K562 (cell line): ENCODE measurements around the gene VAC14. TPM values are rescaled to one million over a fixed set of nuclear protein-coding genes. Genes with fewer than 3 reads are reported as not detected.

Experiments used
- ATAC-seq: fragments of 200-7000 bp; cut with Tn5 transposase; 3 replicates; pipeline ENCODE4 v1.9.1; 2020; ENCODE audit warnings: moderate library complexity
- BruUV-seq: library from RNA; stranded (reverse); fragments of 400-500 nt; replicated peaks from 2 replicates; lab custom pipeline; 2021; lab: Mats Ljungman, UMichigan
- CTCF ChIA-PET: fragments of 300-600 bp; formaldehyde crosslinking; extraction: SDS; loops from one replicate; lab custom pipeline; 2021; ENCODE audit warnings: low intra/inter-chr PET ratio; lab: Yijun Ruan, JAX
- POLR2A ChIA-PET: fragments of 300-600, 350-650 bp; sonication (Branson Sonifier 250); formaldehyde crosslinking; extraction: SDS; loops from one replicate; lab custom pipeline; 2021; ENCODE audit warnings: antibody characterized with exemption, inconsistent platforms; lab: Yijun Ruan, JAX
- DNase-seq, 4 experiments: peaks; one replicate each; pipeline versions ENCODE4 v3.0.0 to v3.0.0-alpha.2; 2011 to 2018; ENCODE audit warnings: low spot score in 3 of 4, mixed read lengths in 3 of 4; ENCODE audit errors: extremely low read depth in 1 of 4
- FAIRE-seq: peaks from 2 replicates; lab custom pipeline; 2011; peaks lifted over from hg19 to GRCh38; lab: Jason Lieb, UNC
- H2AFZ ChIP-seq: 2 replicates; pipeline ENCODE4 v1.6.0; 2011; ENCODE audit warnings: low read depth, low read length, control low read depth, inconsistent platforms
- H3K27ac ChIP-seq: fragments of 200-600 bp; 3 replicates; pipeline ENCODE4 v1.8.0; 2011; ENCODE audit warnings: low read depth, mild to moderate bottlenecking, control low read depth, inconsistent platforms, low read length, moderate library complexity, mixed read lengths; ENCODE audit errors: extremely low read depth
- H3K27me3 ChIP-seq, 2 experiments: fragments of 300-600 bp in 1 of 2; 2 replicates in 1 of 2; 3 replicates in 1 of 2; pipeline versions ENCODE4 v1.6.0 to v1.8.0; 2011; ENCODE audit warnings: inconsistent platforms in 2 of 2, low read length in 2 of 2, mild to moderate bottlenecking in 1 of 2, mixed read lengths in 1 of 2, moderate library complexity in 1 of 2; ENCODE audit not compliant: control insufficient read depth in 2 of 2, insufficient read depth in 2 of 2
- H3K36me3 ChIP-seq: fragments of 300-600 bp; 3 replicates; pipeline ENCODE4 v1.8.0; 2011; ENCODE audit warnings: mild to moderate bottlenecking, low read length, inconsistent platforms; ENCODE audit not compliant: control insufficient read depth, insufficient read depth
- H3K4me1 ChIP-seq, 2 experiments: fragments of 200-600 bp in 1 of 2; replicated peaks in 1 of 2; 2 replicates in 1 of 2; 3 replicates in 1 of 2; pipeline versions ENCODE4 v1.5.1 to v1.8.0; 2011; ENCODE audit warnings: inconsistent platforms in 2 of 2, low read length in 2 of 2, mild to moderate bottlenecking in 1 of 2, mixed read lengths in 1 of 2, moderate library complexity in 1 of 2; ENCODE audit not compliant: control insufficient read depth in 2 of 2, insufficient read depth in 2 of 2
- H3K4me2 ChIP-seq: 2 replicates; pipeline ENCODE4 v1.6.1; 2011; ENCODE audit warnings: low read length, control low read depth, inconsistent platforms, mixed read lengths; ENCODE audit not compliant: insufficient read depth
- H3K4me3 ChIP-seq: fragments of 200-600 bp; sonication (generic), shearing (Covaris generic); 2 replicates; pipeline ENCODE4 v1.5.1; 2016; ENCODE audit warnings: control low read depth, inconsistent platforms
- H3K79me2 ChIP-seq: fragments of 200-600 bp; 3 replicates; pipeline ENCODE4 v1.8.0; 2011; ENCODE audit warnings: low read length, inconsistent platforms; ENCODE audit not compliant: control insufficient read depth, insufficient read depth
- H3K9ac ChIP-seq, 2 experiments: 2 replicates each; pipeline versions ENCODE4 v1.6.0 to v1.6.1; 2011; ENCODE audit warnings: low read depth in 2 of 2, low read length in 2 of 2, control low read depth in 1 of 2, inconsistent platforms in 1 of 2, mild to moderate bottlenecking in 1 of 2, mixed read lengths in 1 of 2; ENCODE audit not compliant: insufficient read depth in 1 of 2
- H3K9me1 ChIP-seq: one replicate; pipeline ENCODE4 v1.6.0; 2011; ENCODE audit warnings: inconsistent platforms, mild to moderate bottlenecking, low read length, moderate library complexity; ENCODE audit not compliant: control insufficient read depth, insufficient read depth
- H3K9me3 ChIP-seq: replicated peaks from 2 replicates; pipeline ENCODE4 v1.5.1; 2011; ENCODE audit warnings: low read depth, low read length, inconsistent platforms; ENCODE audit not compliant: control insufficient read depth, insufficient read depth
- H4K20me1 ChIP-seq: replicated peaks from 2 replicates; pipeline ENCODE4 v1.6.1; 2011; ENCODE audit warnings: low read length, inconsistent platforms, mixed read lengths; ENCODE audit not compliant: control insufficient read depth, insufficient read depth
- BRCA1 ChIP-seq, 2 experiments: fragments of 450-650 bp in 1 of 2; sonication (generic) in 1 of 2; formaldehyde crosslinking in 1 of 2; IDR thresholded peaks; 2 replicates each; pipeline versions ENCODE4 v1.5.0 to v1.6.1; 2017 to 2020; ENCODE audit warnings: mild to moderate bottlenecking in 1 of 2, missing genetic modification reagents in 1 of 2
- DPF2 ChIP-seq: fragments of 450-650 bp; IDR thresholded peaks from 2 replicates; pipeline ENCODE4 v1.6.1; 2016
- PRMT5 ChIP-seq: sonication (generic); formaldehyde crosslinking; IDR thresholded peaks from 2 replicates; pipeline ENCODE4 v1.5.0; 2020; ENCODE audit warnings: missing genetic modification reagents
- RFX1 ChIP-seq: fragments of 450-650 bp; IDR thresholded peaks from 2 replicates; pipeline ENCODE4 v1.6.1; 2016; ENCODE audit warnings: mild to moderate bottlenecking, moderate library complexity
- ZNF766 ChIP-seq: fragments of 200-800 bp; sonication (Bioruptor generic); conservative IDR thresholded peaks from 2 replicates; pipeline ENCODE4 v1.6.1; 2016; ENCODE audit warnings: missing genetic modification characterization, missing compliant biosample characterization
- WGBS: fragments of 100-300 bp; shearing (Covaris generic); methylation state at CpG from one replicate; pipeline ENCODE4 v1.1.6; 2016; ENCODE audit warnings: low coverage, mixed read lengths; ENCODE audit not compliant: insufficient coverage; ENCODE audit errors: missing lambda C conversion rate; 5-methylcytosine and 5-hydroxymethylcytosine counted together
- in situ Hi-C: fragments of 300-500 bp; cut with MboI; formaldehyde crosslinking; loops from 4 replicates; pipeline ENCODE4 v1.15.0; 2018; ENCODE audit warnings: inconsistent platforms, mixed read lengths
- intact Hi-C: fragments of 100-400 bp; cut with micrococcal nuclease; formaldehyde crosslinking; loops from 2 replicates; pipeline ENCODE4 v1.14.2; 2022
- polyA plus RNA-seq, 8 experiments: library from polyadenylated mRNA; depleted of rRNA in 4 of 8; stranded (reverse) in 5 of 8; unstranded in 3 of 8; fragments of >200 nt; fragmentation: Nextera tagmentation in 2 of 8; fragmentation: Illumina TruSeq in 1 of 8; extraction: Ambion mirVana in 2 of 8; extraction: Trizol in 1 of 8; gene quantifications; 2 replicates each; pipeline versions ENCODE4 v1.2.1 to v1.2.3, GENCODE V29; 2011 to 2014; ENCODE audit warnings: inconsistent platforms in 1 of 8, missing spikeins in 1 of 8
- total RNA-seq, 7 experiments: library from RNA; depleted of rRNA in 6 of 7; stranded (reverse); fragments of >200 nt in 6 of 7; fragmentation: Illumina TruSeq in 2 of 7; extraction: Trizol in 2 of 7; gene quantifications; 2 replicates each; pipeline versions ENCODE4 v1.2.1 to v1.2.3, GENCODE V29; 2011 to 2021; ENCODE audit warnings: low replicate concordance in 1 of 7
- TF ChIP-seq, protein P1 (sequence below): fragments of 200-800 bp; sonication (Bioruptor generic); IDR thresholded peaks from 2 replicates; pipeline ENCODE4 v1.6.1; 2017; ENCODE audit warnings: missing genetic modification characterization, missing compliant biosample characterization

VAC14 gene
- total and polyA plus RNA-seq, 9 of the 15 experiments (the other 6 are each of a cell fraction or from before 2014, with no cell fraction given) = 1.3 to 41.6 (median 26.6) TPM

DNA sequence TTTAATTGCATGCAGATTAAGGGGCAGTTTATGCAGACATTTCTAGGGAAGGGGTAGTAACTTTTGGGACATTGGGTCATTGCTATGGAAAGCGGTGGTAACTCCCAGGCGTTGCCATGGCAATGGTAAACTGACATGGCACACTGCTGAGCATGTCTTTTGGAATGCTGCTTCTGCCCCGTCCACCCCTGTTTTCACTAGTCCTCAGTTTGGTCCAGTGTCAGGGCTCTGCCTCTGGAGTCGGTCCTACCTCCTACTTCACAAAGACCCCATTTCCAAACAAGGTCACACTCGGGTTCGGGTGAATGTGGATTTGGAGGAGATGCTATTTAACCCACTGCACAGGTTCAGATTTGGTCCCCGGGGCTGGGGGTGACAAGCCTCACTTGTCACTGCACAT is 151.7 kb downstream of the VAC14 start:
- Histone ChIP-seq H3K27me3 (peaks cover 17 to 32% of the 10 kb centered on the region in 2 experiments; a peak in 3 of 5 replicates), H2AFZ (no peak overlapping the region), H3K36me3 (no peaks in the 10 kb centered on the region), H3K9me1 (no peaks in the 10 kb centered on the region), H4K20me1 (no peaks in the 10 kb centered on the region; the same call in 1 of the 2 replicates), H3K9ac (no peak overlapping the region), H3K4me1 (peaks cover 3 to 22% of the 10 kb centered on the region in 2 experiments), H3K79me2 (no peaks in the 10 kb centered on the region), H3K4me3 (no peak overlapping the region), H3K4me2 (no peak overlapping the region), H3K9me3 (no peaks in the 10 kb centered on the region), H3K27ac (no peak overlapping the region)
- in situ Hi-C loops (no loop called here), intact Hi-C loops (no loop called here)
- no peak for FAIRE-seq
- TF ChIP-seq, protein P1, sequence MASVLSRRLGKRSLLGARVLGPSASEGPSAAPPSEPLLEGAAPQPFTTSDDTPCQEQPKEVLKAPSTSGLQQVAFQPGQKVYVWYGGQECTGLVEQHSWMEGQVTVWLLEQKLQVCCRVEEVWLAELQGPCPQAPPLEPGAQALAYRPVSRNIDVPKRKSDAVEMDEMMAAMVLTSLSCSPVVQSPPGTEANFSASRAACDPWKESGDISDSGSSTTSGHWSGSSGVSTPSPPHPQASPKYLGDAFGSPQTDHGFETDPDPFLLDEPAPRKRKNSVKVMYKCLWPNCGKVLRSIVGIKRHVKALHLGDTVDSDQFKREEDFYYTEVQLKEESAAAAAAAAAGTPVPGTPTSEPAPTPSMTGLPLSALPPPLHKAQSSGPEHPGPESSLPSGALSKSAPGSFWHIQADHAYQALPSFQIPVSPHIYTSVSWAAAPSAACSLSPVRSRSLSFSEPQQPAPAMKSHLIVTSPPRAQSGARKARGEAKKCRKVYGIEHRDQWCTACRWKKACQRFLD = no peak
- TF ChIP-seq BRCA1 (IDR thresholded peaks at IDR 0.05) (no peak), BRCA1 (CRISPR knock-in tag; IDR thresholded peaks at IDR 0.05) (no peak), RFX1 (peak; percentile 77), DPF2 (no peak), PRMT5 (CRISPR knock-in tag) (no peak), ZNF766 (CRISPR knock-in tag) (no peak)
- BruUV-seq = no TSS peak
- ChIA-PET CTCF (no interaction called here), POLR2A (interaction anchor here (0.7 to 1.0 kb wide), 3 partner anchors 12 to 304 kb away, joined by 3 to 4 read pairs (median 3); no protein-coding TSS in a partner anchor)
- ATAC-seq = no peak
- DNase-seq = no peak
- 16% methylated on average over 7 of the region's 7 CpGs for WGBS
